ENCODE measurements around the gene KCNQ1. TPM values are rescaled to one million over a fixed set of nuclear protein-coding genes. Genes with fewer than 3 reads are reported as not detected.

KCNQ1 gene
- polyA plus RNA-seq, 1 donor (not counting 4 experiments of a cell fraction or from before 2014, with no cell fraction given), result not detected

- H4K20me1 ChIP-seq (ENCODE audit: control insufficient read depth, extremely low read depth, insufficient read depth, low read length), result no peaks in the 10 kb centered on the region
- DNase-seq (ENCODE audit: low read depth, low spot score), result no peak
- no peaks in the 10 kb centered on the region for H3K9me1 ChIP-seq (ENCODE audit: control insufficient read depth, extremely low read depth, insufficient read depth, low read length)
- H3K36me3 ChIP-seq (ENCODE audit: control insufficient read depth in 2 of 2, extremely low read depth in 1 of 2, insufficient read depth in 2 of 2, low read length in 2 of 2), result no peaks in the 10 kb centered on the region
- no peak overlapping the region for H3K4me3 ChIP-seq (ENCODE audit: control insufficient read depth in 2 of 3, extremely low read depth in 1 of 3, insufficient read depth in 2 of 3, low read depth in 1 of 3, low read length in 3 of 3)
- TF ChIP-seq EZH2 (IDR thresholded peaks at IDR 0.05; ENCODE audit: low read length), result no peak
- TF ChIP-seq CTCF (optimal IDR thresholded peaks at IDR 0.05 in 1 of 3, IDR thresholded peaks at IDR 0.05 in 1 of 3, conservative IDR thresholded peaks at IDR 0.05 in 1 of 3; ENCODE audit: extremely low read depth in 1 of 3, insufficient read depth in 2 of 3, low read length in 3 of 3), result no peak
- FAIRE-seq, result no peak
- no peak overlapping the region for H3K4me2 ChIP-seq (ENCODE audit: control insufficient read depth, extremely low read depth, insufficient read depth, low read depth, low read length)
- H3K4me1 ChIP-seq (ENCODE audit: control insufficient read depth, extremely low read depth, insufficient read depth, low read length), result no peaks in the 10 kb centered on the region
- no peak overlapping the region for H3K27ac ChIP-seq (ENCODE audit: control insufficient read depth, insufficient read depth, low read length)
- H3K79me2 ChIP-seq (ENCODE audit: control insufficient read depth, insufficient read depth, low read length), result no peaks in the 10 kb centered on the region
- H3K9me3 ChIP-seq (ENCODE audit: control insufficient read depth, low read depth, low read length), result no peaks in the 10 kb centered on the region
- no peak overlapping the region for H2AFZ ChIP-seq (ENCODE audit: control insufficient read depth, low read length)
- no peaks in the 10 kb centered on the region for H3K27me3 ChIP-seq (ENCODE audit: control insufficient read depth, extremely low read depth, insufficient read depth, low read length)
- dilution Hi-C loops (cut with MboI; ENCODE audit: extremely low pct_ligation_motif_present, low sequenced_read_pairs), result no loop called here
- no peak overlapping the region for H3K9ac ChIP-seq (ENCODE audit: control insufficient read depth, extremely low read depth, insufficient read depth, low read length)
These were observed 316.6 kb downstream of the KCNQ1 start for GRCh38 chr11:2761131-2762030.

GRCh38 chr11:2762031-2762380 is 317.2 kb downstream of the KCNQ1 start:
- no peak overlapping the region for H3K4me3 ChIP-seq (ENCODE audit: control insufficient read depth in 2 of 3, extremely low read depth in 1 of 3, insufficient read depth in 2 of 3, low read depth in 1 of 3, low read length in 3 of 3)
- H3K4me2 ChIP-seq (ENCODE audit: control insufficient read depth, extremely low read depth, insufficient read depth, low read depth, low read length), result no peak overlapping the region
- H3K27me3 ChIP-seq (ENCODE audit: control insufficient read depth, extremely low read depth, insufficient read depth, low read length), result no peaks in the 10 kb centered on the region
- dilution Hi-C loops (cut with MboI; ENCODE audit: extremely low pct_ligation_motif_present, low sequenced_read_pairs), result no loop called here
- TF ChIP-seq CTCF (optimal IDR thresholded peaks at IDR 0.05 in 1 of 3, IDR thresholded peaks at IDR 0.05 in 1 of 3, conservative IDR thresholded peaks at IDR 0.05 in 1 of 3; ENCODE audit: extremely low read depth in 1 of 3, insufficient read depth in 2 of 3, low read length in 3 of 3), result no peak
- TF ChIP-seq EZH2 (IDR thresholded peaks at IDR 0.05; ENCODE audit: low read length), result no peak
- no peak for DNase-seq (ENCODE audit: low read depth, low spot score)
- H3K27ac ChIP-seq (ENCODE audit: control insufficient read depth, insufficient read depth, low read length), result no peak overlapping the region
- H3K9ac ChIP-seq (ENCODE audit: control insufficient read depth, extremely low read depth, insufficient read depth, low read length), result no peak overlapping the region
- H3K9me1 ChIP-seq (ENCODE audit: control insufficient read depth, extremely low read depth, insufficient read depth, low read length), result no peaks in the 10 kb centered on the region
- no peaks in the 10 kb centered on the region for H3K36me3 ChIP-seq (ENCODE audit: control insufficient read depth in 2 of 2, extremely low read depth in 1 of 2, insufficient read depth in 2 of 2, low read length in 2 of 2)
- no peaks in the 10 kb centered on the region for H3K4me1 ChIP-seq (ENCODE audit: control insufficient read depth, extremely low read depth, insufficient read depth, low read length)
- no peaks in the 10 kb centered on the region for H3K79me2 ChIP-seq (ENCODE audit: control insufficient read depth, insufficient read depth, low read length)
- H2AFZ ChIP-seq (ENCODE audit: control insufficient read depth, low read length), result no peak overlapping the region
- FAIRE-seq, result no peak
- no peaks in the 10 kb centered on the region for H3K9me3 ChIP-seq (ENCODE audit: control insufficient read depth, low read depth, low read length)
- no peaks in the 10 kb centered on the region for H4K20me1 ChIP-seq (ENCODE audit: control insufficient read depth, extremely low read depth, insufficient read depth, low read length)

All from keratinocyte (primary cell).